ENCODE measurements around the gene RUBCNL. TPM values are rescaled to one million over a fixed set of nuclear protein-coding genes. Genes with fewer than 3 reads are reported as not detected.

The RUBCNL gene
- total and polyA plus RNA-seq, 2 experiments from 2014 or later: 4.2 to 5.9 TPM

GRCh38 chr13:46293436-46293835, 93.6 kb downstream of the RUBCNL start:
- no peaks in the 10 kb centered on the region; the same call in 2 of the 3 replicates for H3K36me3 Mint-ChIP-seq (ENCODE audit: low read depth)
- TF ChIP-seq, protein P1, sequence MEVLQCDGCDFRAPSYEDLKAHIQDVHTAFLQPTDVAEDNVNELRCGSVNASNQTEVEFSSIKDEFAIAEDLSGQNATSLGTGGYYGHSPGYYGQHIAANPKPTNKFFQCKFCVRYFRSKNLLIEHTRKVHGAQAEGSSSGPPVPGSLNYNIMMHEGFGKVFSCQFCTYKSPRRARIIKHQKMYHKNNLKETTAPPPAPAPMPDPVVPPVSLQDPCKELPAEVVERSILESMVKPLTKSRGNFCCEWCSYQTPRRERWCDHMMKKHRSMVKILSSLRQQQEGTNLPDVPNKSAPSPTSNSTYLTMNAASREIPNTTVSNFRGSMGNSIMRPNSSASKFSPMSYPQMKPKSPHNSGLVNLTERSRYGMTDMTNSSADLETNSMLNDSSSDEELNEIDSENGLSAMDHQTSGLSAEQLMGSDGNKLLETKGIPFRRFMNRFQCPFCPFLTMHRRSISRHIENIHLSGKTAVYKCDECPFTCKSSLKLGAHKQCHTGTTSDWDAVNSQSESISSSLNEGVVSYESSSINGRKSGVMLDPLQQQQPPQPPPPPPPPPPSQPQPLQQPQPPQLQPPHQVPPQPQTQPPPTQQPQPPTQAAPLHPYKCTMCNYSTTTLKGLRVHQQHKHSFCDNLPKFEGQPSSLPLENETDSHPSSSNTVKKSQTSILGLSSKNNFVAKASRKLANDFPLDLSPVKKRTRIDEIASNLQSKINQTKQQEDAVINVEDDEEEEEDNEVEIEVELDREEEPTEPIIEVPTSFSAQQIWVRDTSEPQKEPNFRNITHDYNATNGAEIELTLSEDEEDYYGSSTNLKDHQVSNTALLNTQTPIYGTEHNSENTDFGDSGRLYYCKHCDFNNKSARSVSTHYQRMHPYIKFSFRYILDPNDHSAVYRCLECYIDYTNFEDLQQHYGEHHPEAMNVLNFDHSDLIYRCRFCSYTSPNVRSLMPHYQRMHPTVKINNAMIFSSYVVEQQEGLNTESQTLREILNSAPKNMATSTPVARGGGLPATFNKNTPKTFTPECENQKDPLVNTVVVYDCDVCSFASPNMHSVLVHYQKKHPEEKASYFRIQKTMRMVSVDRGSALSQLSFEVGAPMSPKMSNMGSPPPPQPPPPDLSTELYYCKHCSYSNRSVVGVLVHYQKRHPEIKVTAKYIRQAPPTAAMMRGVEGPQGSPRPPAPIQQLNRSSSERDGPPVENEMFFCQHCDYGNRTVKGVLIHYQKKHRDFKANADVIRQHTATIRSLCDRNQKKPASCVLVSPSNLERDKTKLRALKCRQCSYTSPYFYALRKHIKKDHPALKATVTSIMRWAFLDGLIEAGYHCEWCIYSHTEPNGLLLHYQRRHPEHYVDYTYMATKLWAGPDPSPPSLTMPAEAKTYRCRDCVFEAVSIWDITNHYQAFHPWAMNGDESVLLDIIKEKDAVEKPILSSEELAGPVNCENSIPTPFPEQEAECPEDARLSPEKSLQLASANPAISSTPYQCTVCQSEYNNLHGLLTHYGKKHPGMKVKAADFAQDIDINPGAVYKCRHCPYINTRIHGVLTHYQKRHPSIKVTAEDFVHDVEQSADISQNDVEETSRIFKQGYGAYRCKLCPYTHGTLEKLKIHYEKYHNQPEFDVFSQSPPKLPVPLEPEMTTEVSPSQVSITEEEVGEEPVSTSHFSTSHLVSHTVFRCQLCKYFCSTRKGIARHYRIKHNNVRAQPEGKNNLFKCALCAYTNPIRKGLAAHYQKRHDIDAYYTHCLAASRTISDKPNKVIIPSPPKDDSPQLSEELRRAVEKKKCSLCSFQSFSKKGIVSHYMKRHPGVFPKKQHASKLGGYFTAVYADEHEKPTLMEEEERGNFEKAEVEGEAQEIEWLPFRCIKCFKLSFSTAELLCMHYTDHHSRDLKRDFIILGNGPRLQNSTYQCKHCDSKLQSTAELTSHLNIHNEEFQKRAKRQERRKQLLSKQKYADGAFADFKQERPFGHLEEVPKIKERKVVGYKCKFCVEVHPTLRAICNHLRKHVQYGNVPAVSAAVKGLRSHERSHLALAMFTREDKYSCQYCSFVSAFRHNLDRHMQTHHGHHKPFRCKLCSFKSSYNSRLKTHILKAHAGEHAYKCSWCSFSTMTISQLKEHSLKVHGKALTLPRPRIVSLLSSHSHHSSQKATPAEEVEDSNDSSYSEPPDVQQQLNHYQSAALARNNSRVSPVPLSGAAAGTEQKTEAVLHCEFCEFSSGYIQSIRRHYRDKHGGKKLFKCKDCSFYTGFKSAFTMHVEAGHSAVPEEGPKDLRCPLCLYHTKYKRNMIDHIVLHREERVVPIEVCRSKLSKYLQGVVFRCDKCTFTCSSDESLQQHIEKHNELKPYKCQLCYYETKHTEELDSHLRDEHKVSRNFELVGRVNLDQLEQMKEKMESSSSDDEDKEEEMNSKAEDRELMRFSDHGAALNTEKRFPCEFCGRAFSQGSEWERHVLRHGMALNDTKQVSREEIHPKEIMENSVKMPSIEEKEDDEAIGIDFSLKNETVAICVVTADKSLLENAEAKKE (CRISPR knock-in tag; IDR thresholded peaks at IDR 0.05): no peak
- TF ChIP-seq EZH2phosphoT487 (IDR thresholded peaks at IDR 0.05; ENCODE audit: unreplicated experiment) (no peak), CREB1 (CRISPR knock-in tag; IDR thresholded peaks at IDR 0.05; ENCODE audit: low read depth) (no peak), ZNF114 (CRISPR knock-in tag; IDR thresholded peaks at IDR 0.05) (no peak), JUNB (IDR thresholded peaks at IDR 0.05; ENCODE audit: unreplicated experiment) (no peak), NANOG (IDR thresholded peaks at IDR 0.05; ENCODE audit: borderline replicate concordance) (no peak), EZH2 (IDR thresholded peaks at IDR 0.05; ENCODE audit: low read depth, unreplicated experiment) (no peak), STAT1 (IDR thresholded peaks at IDR 0.05; ENCODE audit: unreplicated experiment) (no peak), ETS1 (IDR thresholded peaks at IDR 0.05) (no peak), POLR2AphosphoS5 (IDR thresholded peaks at IDR 0.05; ENCODE audit: low read depth) (no peak), ZNF331 (CRISPR knock-in tag; IDR thresholded peaks at IDR 0.05; ENCODE audit: low read depth) (no peak)
- TF ChIP-seq, protein P2, sequence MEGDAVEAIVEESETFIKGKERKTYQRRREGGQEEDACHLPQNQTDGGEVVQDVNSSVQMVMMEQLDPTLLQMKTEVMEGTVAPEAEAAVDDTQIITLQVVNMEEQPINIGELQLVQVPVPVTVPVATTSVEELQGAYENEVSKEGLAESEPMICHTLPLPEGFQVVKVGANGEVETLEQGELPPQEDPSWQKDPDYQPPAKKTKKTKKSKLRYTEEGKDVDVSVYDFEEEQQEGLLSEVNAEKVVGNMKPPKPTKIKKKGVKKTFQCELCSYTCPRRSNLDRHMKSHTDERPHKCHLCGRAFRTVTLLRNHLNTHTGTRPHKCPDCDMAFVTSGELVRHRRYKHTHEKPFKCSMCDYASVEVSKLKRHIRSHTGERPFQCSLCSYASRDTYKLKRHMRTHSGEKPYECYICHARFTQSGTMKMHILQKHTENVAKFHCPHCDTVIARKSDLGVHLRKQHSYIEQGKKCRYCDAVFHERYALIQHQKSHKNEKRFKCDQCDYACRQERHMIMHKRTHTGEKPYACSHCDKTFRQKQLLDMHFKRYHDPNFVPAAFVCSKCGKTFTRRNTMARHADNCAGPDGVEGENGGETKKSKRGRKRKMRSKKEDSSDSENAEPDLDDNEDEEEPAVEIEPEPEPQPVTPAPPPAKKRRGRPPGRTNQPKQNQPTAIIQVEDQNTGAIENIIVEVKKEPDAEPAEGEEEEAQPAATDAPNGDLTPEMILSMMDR (conservative IDR thresholded peaks at IDR 0.05; ENCODE audit: low read depth in 2 of 2): no peak
- TF ChIP-seq, protein P3, sequence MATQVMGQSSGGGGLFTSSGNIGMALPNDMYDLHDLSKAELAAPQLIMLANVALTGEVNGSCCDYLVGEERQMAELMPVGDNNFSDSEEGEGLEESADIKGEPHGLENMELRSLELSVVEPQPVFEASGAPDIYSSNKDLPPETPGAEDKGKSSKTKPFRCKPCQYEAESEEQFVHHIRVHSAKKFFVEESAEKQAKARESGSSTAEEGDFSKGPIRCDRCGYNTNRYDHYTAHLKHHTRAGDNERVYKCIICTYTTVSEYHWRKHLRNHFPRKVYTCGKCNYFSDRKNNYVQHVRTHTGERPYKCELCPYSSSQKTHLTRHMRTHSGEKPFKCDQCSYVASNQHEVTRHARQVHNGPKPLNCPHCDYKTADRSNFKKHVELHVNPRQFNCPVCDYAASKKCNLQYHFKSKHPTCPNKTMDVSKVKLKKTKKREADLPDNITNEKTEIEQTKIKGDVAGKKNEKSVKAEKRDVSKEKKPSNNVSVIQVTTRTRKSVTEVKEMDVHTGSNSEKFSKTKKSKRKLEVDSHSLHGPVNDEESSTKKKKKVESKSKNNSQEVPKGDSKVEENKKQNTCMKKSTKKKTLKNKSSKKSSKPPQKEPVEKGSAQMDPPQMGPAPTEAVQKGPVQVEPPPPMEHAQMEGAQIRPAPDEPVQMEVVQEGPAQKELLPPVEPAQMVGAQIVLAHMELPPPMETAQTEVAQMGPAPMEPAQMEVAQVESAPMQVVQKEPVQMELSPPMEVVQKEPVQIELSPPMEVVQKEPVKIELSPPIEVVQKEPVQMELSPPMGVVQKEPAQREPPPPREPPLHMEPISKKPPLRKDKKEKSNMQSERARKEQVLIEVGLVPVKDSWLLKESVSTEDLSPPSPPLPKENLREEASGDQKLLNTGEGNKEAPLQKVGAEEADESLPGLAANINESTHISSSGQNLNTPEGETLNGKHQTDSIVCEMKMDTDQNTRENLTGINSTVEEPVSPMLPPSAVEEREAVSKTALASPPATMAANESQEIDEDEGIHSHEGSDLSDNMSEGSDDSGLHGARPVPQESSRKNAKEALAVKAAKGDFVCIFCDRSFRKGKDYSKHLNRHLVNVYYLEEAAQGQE (IDR thresholded peaks at IDR 0.05; ENCODE audit: unreplicated experiment): no peak
- H3K27ac ChIP-seq (ENCODE audit: low read depth): no peak overlapping the region
- no peaks in the 10 kb centered on the region for H3K27me3 ChIP-seq (ENCODE audit: insufficient read depth)
- H4K20me1 ChIP-seq (replicated peaks; ENCODE audit: insufficient read depth): no peaks in the 10 kb centered on the region
- H3K27ac Mint-ChIP-seq: peak overlapping the region; percentile 24; the same call in 1 of the 2 replicates
- H3K9me3 Mint-ChIP-seq: no peaks in the 10 kb centered on the region
- H3K4me1 ChIP-seq (ENCODE audit: insufficient read depth): 0 out of 2 replicates have a peak, but pooled peaks cover 4% of the 10 kb centered on the region
- peak overlapping the region; percentile 52; the same call in 1 of the 2 replicates for H2AFZ ChIP-seq
- H3K4me1 Mint-ChIP-seq: peaks cover 8% of the 10 kb centered on the region
- no peaks in the 10 kb centered on the region for H3K79me2 ChIP-seq (replicated peaks; ENCODE audit: insufficient read depth)
- peaks cover 20% of the 10 kb centered on the region; the same call in 1 of the 2 replicates for H3K9me2 ChIP-seq (ENCODE audit: insufficient read depth)
- no peaks in the 10 kb centered on the region for H3F3A ChIP-seq (replicated peaks; ENCODE audit: low read depth)
- DNase-seq (ENCODE audit: low spot score) (no peak), ATAC-seq (no peak)
- H3K4me3 ChIP-seq: no peak overlapping the region
- H3K4me3 Mint-ChIP-seq: no peak overlapping the region
- no peaks in the 10 kb centered on the region for H3K36me3 ChIP-seq (ENCODE audit: insufficient read depth)
- H3K4me2 ChIP-seq: no peak overlapping the region
- peaks cover 3% of the 10 kb centered on the region for H3K27me3 Mint-ChIP-seq (ENCODE audit: insufficient read depth, low read depth, poor library complexity)
